Measurements from ENCODE around the gene SDCBP2.

DNA sequence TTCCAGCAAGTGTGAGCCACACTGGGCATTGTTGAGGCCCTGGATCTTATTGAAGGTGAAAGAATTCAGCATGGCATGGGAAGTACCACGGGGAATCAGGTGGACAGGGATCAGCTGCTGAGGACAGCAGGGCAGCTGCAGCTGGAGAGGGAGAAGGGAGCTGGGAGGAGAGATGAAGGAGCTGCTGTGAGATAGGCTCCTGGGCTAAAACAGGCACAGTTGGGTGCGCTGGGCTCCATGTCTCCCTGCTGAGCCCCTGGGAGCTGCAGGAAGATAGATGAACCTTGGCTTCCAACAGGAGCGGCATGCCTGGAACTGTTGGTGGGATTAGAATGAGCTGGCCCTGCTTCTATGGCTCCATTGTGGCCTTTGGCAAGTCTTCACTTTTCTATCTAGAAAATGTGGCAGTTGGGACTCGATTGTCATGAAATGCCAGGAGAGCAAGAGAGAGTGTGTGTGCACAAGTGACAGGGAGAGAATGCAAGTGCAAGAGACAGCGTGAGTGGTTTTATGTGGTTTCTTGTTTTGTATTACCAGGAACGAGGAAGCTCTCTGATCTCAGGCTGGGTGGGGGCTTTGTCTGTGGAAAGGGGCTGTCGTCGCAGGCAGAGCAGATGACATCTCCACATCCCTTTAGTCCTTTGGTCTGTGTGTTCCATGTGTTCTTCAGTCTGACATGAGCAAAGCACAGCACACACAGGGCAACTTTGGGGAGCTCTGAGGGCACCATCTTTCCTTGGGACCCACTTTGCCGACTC, 42.5 kb downstream of the SDCBP2 start:
- TF ChIP-seq, protein P1, sequence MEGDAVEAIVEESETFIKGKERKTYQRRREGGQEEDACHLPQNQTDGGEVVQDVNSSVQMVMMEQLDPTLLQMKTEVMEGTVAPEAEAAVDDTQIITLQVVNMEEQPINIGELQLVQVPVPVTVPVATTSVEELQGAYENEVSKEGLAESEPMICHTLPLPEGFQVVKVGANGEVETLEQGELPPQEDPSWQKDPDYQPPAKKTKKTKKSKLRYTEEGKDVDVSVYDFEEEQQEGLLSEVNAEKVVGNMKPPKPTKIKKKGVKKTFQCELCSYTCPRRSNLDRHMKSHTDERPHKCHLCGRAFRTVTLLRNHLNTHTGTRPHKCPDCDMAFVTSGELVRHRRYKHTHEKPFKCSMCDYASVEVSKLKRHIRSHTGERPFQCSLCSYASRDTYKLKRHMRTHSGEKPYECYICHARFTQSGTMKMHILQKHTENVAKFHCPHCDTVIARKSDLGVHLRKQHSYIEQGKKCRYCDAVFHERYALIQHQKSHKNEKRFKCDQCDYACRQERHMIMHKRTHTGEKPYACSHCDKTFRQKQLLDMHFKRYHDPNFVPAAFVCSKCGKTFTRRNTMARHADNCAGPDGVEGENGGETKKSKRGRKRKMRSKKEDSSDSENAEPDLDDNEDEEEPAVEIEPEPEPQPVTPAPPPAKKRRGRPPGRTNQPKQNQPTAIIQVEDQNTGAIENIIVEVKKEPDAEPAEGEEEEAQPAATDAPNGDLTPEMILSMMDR (IDR thresholded peaks at IDR 0.05) = no peak
- TF ChIP-seq, protein P2, sequence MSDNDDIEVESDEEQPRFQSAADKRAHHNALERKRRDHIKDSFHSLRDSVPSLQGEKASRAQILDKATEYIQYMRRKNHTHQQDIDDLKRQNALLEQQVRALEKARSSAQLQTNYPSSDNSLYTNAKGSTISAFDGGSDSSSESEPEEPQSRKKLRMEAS (IDR thresholded peaks at IDR 0.05; ENCODE audit: low read depth) = no peak
